Mesothelial cell of epicardium (in vitro differentiated cells): ENCODE measurements around the gene SPHK2. TPM values are rescaled to one million over a fixed set of nuclear protein-coding genes. Genes with fewer than 3 reads are reported as not detected.
"Not testable (repeated sequence)": the region's sequence is repeated elsewhere in the genome, so short reads cannot be mapped to it uniquely, and the experiment has no call there.

ENCODE experiments used
- DNase-seq, 2 experiments: peaks; one replicate each; pipeline ENCODE4 v3.0.0; 2021; ENCODE audit warnings: low spot score in 2 of 2; ENCODE audit not compliant: unreplicated experiment in 2 of 2
- H3K27ac Mint-ChIP-seq: 2 replicates; pipeline ENCODE4 v1.8.0; 2021; ENCODE audit warnings: mixed read lengths
- H3K27me3 Mint-ChIP-seq: 2 replicates; pipeline ENCODE4 v1.8.0; 2021; ENCODE audit warnings: low read depth, mixed read lengths
- H3K36me3 Mint-ChIP-seq: 2 replicates; pipeline ENCODE4 v1.8.0; 2021; ENCODE audit warnings: mixed read lengths
- H3K4me1 Mint-ChIP-seq: 2 replicates; pipeline ENCODE4 v1.8.0; 2021; ENCODE audit warnings: mixed read lengths
- H3K4me3 Mint-ChIP-seq: 2 replicates; pipeline ENCODE4 v1.8.0; 2021; ENCODE audit warnings: mild to moderate bottlenecking, moderate library complexity, mixed read lengths
- H3K9me3 Mint-ChIP-seq: 2 replicates; pipeline ENCODE4 v1.8.0; 2021; ENCODE audit warnings: mixed read lengths
- CTCF ChIP-seq: fragments of 200-600 bp; sonication (generic); IDR thresholded peaks from one replicate; pipeline ENCODE4 v1.5.0; 2021; ENCODE audit warnings: antibody characterized with exemption; ENCODE audit not compliant: unreplicated experiment
- total RNA-seq: library from RNA; stranded (reverse); gene quantifications from 3 replicates; pipeline ENCODE4 v1.2.1, GENCODE V29; 2021

Gene SPHK2
- 25.3 to 28.6 TPM (median 27.7 TPM) in 3 replicates for total RNA-seq

- peaks cover 49% of the 10 kb centered on the region for H3K4me1 Mint-ChIP-seq
- no peaks in the 10 kb centered on the region for H3K27me3 Mint-ChIP-seq
- H3K27ac Mint-ChIP-seq, result peak within 1 kb of the TSS; percentile 99
- no peaks in the 10 kb centered on the region for H3K9me3 Mint-ChIP-seq
- no peak for TF ChIP-seq CTCF
- H3K36me3 Mint-ChIP-seq, result peaks cover 5% of the 10 kb centered on the region
- DNase-seq, result peak; percentile 95 to 96
- peak within 1 kb of the TSS; percentile 99 for H3K4me3 Mint-ChIP-seq
Observed at GRCh38 chr19:48618916-48619691, at the start of gene SPHK2, which contains the start of gene RPL18. TSS of gene SPHK2 (plus strand) at chr19:48619506. CDS start at chr19:48620515, 1,009 bp downstream. TSS of gene RPL18 (minus strand) at chr19:48619178. CDS start at chr19:48619143, 35 bp downstream.

GRCh38 chr19:48569814-48570213 lies 49.5 kb upstream of the SPHK2 start:
- Mint-ChIP-seq H3K9me3 (no peaks in the 10 kb centered on the region), H3K36me3 (no peaks in the 10 kb centered on the region), H3K4me1 (peaks cover 42% of the 10 kb centered on the region), H3K27me3 (no peaks in the 10 kb centered on the region), H3K4me3 (no peak overlapping the region), H3K27ac (no peak overlapping the region)
- no peak for DNase-seq
- TF ChIP-seq CTCF, result no peak

- Mint-ChIP-seq H3K4me1 (peaks cover 42% of the 10 kb centered on the region), H3K27me3 (no peaks in the 10 kb centered on the region), H3K9me3 (no peaks in the 10 kb centered on the region), H3K4me3 (no peak overlapping the region), H3K27ac (peak overlapping the region; percentile 83), H3K36me3 (no peaks in the 10 kb centered on the region)
- TF ChIP-seq CTCF, result no peak
- DNase-seq, result no peak
Observed at GRCh38 chr19:48571378-48572162, 47.7 kb upstream of the SPHK2 start.

GRCh38 chr19:48573163-48573505 lies 46.2 kb upstream of the SPHK2 start:
- Mint-ChIP-seq H3K27me3 (no peaks in the 10 kb centered on the region), H3K4me1 (peaks cover 42% of the 10 kb centered on the region), H3K27ac (peak overlapping the region; percentile 98), H3K9me3 (no peaks in the 10 kb centered on the region), H3K36me3 (no peaks in the 10 kb centered on the region), H3K4me3 (no peak overlapping the region)
- no peak for DNase-seq
- no peak for TF ChIP-seq CTCF

GRCh38 chr19:48575931-48576622 lies 43.2 kb upstream of the SPHK2 start:
- no peak for DNase-seq
- no peak for TF ChIP-seq CTCF
- H3K9me3 Mint-ChIP-seq, result no peaks in the 10 kb centered on the region
- H3K27ac Mint-ChIP-seq, result no peak overlapping the region
- H3K27me3 Mint-ChIP-seq, result no peaks in the 10 kb centered on the region
- no peak overlapping the region for H3K4me3 Mint-ChIP-seq
- no peaks in the 10 kb centered on the region for H3K36me3 Mint-ChIP-seq
- peaks cover 36% of the 10 kb centered on the region for H3K4me1 Mint-ChIP-seq

- DNase-seq, H3K36me3 Mint-ChIP-seq, H3K27ac Mint-ChIP-seq, H3K27me3 Mint-ChIP-seq, H3K9me3 Mint-ChIP-seq, H3K4me3 Mint-ChIP-seq: not testable (repeated sequence)
- H3K4me1 Mint-ChIP-seq, result peaks cover 27% of the 10 kb centered on the region
Observed at GRCh38 chr19:48577908-48578307, 41.4 kb upstream of the SPHK2 start.
